GM10266 (cell line): Measurements from ENCODE around the gene DNMT3L.

Source experiments
- DNase-seq: peaks from one replicate; pipeline ENCODE4 v3.0.0; 2012; ENCODE audit errors: extremely low spot score
- TF ChIP-seq, protein P1 (sequence below): IDR thresholded peaks from 2 replicates; pipeline ENCODE4 v1.5.1; 2012; ENCODE audit warnings: mild to moderate bottlenecking, low read depth; ENCODE audit not compliant: control insufficient read depth, insufficient read depth; ENCODE audit errors: missing control alignments

DNMT3L gene

DNA sequence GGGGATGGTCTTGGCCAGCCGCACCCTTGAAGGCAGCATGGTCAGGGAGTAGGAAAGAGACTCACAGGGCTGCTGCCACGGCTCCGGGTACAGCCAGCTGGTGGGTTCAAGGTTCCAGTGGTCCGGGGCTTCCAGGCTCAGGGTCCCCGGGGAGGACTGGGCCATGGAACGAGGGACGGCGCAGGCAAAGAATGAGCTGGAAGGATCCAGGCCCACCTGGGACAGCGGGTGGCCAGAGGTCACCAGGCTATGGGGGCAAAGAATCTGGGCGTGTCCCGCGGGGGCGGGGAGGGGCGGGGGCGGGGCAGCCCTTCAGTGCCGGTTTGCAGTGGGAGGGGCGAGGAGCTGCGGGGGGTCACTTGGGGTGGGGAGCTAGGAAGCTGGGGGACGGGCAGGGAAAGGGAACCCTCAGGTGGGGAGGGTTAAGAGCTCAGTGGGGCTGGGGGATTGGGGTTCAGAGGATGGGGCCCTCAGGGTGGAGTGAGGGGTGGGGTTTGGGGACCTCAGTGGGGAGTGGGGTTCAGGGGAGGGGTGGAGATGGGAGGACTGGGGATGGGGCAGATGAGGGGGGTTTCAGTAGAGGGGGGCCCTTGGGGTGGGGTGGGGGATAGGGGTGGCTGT, at the start of gene DNMT3L:
TSS of gene DNMT3L (minus strand) at position 223 of the 621 bp plus-strand sequence. CDS start 638 bp downstream, outside the sequence.
- TF ChIP-seq, protein P1, sequence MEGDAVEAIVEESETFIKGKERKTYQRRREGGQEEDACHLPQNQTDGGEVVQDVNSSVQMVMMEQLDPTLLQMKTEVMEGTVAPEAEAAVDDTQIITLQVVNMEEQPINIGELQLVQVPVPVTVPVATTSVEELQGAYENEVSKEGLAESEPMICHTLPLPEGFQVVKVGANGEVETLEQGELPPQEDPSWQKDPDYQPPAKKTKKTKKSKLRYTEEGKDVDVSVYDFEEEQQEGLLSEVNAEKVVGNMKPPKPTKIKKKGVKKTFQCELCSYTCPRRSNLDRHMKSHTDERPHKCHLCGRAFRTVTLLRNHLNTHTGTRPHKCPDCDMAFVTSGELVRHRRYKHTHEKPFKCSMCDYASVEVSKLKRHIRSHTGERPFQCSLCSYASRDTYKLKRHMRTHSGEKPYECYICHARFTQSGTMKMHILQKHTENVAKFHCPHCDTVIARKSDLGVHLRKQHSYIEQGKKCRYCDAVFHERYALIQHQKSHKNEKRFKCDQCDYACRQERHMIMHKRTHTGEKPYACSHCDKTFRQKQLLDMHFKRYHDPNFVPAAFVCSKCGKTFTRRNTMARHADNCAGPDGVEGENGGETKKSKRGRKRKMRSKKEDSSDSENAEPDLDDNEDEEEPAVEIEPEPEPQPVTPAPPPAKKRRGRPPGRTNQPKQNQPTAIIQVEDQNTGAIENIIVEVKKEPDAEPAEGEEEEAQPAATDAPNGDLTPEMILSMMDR: no peak
- no peak for DNase-seq

DNA sequence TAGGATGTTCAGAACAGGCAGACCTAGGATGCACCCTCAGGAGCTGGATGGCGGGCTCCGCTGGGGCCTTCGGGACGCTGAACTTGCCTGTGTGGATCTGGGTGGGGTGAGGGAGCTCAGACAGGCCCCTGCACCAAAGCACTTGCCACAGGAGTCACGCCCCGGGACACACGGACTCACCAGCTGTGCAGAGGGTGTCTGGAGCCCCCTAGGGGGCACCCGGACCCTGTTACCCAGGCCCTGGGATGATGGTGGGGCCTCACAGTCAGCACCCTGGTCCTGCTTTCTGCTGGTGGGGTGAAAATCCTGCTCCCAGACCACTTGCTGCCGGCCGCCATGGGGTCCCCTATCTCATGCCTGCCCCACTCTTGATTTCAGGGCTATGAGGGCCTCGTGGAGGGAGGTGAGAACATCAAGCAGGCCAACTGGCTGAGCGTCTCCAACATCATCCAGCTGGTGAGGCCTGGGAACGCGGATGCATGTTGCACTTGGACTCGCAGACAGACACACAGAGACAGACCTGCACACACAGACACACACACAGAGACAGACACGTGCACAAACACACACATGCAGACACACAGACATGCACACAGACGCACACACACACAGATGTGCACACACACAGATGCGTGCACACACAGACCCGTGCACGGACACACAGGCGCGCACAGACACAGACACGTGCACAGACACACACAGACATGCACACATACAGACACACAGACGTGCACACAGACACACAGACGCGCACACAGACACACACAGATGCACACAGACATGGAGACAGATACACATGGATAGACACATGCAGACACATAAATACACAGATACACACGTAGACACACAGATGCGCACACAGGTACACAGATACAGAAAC, 49.2 kb upstream of the DNMT3L start:
- DNase-seq: no peak
- TF ChIP-seq, protein P1: no peak

DNA sequence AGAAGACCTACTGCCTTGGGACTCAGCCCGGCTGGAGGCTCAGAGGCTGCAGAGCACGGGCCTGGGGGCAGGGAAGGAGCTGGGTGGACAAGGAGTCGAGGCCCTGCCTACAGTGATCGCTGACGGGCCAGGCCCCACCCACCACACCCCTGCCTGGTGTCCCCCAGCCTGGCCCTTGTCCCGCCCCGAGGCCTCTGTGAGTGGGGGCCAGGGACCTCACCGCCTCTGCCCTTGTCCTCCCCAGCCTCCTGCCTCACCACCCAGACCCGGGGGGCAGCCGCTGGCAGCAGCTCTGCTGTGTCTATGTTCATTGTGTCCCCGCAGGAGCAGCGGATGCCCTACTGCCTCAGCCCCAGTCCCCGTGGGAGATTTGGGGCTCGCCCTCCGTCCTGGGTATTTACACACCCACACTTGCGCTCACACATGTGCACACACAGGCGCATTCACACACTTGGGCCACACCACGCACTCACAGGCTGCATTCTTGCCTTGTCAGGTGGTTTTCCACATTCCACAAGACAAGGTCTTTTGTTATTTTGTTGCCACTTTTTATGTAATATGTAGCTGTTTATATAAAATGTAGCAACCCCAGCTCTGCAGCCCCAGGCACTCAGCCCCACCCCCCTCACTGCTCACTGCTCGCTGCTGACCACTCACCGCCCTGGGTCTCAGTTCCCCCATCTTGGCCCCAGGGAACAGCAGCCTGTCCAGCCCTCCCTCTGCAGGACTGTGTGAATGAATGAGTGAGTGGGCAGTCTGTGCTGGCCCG, 45.4 kb upstream of the DNMT3L start:
- TF ChIP-seq, protein P1: no peak
- DNase-seq: no peak

DNA sequence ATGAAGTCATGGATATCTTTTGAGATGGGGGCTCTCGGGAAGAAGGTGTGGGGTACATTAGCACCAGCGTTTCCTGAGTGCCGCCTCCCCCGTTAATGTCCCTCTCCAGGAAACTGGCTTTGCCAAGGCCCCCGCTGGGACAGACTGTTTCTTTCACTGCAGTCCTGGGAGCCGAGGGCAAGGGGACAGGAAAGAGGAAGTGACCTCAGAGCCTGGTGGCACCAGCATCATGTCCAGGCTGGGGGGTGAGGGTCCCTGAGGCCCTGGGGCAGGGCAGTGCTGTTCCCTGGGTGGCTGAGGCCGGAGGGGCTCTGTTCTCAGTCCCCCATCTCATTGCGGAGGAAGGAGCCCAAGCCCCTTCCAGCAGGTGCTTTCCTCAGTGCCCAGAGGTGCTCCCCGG, 44.0 kb upstream of the DNMT3L start:
- no peak for DNase-seq
- TF ChIP-seq, protein P1: no peak

DNA sequence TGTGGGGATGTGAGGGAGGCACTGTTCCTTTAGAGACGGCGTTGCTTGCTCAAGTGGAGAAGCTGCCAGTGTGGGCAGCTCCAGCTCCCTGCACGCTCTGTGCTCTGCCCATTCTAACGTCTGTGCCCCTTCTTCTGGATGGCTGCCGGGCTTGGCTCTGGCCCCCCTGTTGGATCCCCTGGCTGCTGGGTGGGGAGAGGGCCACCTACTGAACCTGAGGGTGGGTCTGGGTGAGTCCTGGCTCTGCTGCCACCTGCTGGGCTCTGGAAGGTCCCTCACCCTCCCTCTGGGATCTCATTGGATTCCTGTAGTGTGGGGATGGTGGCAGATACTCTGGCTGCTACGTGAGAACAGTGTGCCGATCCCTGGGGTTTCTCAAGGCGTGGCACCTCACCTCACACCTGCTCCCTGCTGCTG, 43.2 kb upstream of the DNMT3L start:
- peak; percentile 74 for DNase-seq
- TF ChIP-seq, protein P1: peak; percentile 60

DNA sequence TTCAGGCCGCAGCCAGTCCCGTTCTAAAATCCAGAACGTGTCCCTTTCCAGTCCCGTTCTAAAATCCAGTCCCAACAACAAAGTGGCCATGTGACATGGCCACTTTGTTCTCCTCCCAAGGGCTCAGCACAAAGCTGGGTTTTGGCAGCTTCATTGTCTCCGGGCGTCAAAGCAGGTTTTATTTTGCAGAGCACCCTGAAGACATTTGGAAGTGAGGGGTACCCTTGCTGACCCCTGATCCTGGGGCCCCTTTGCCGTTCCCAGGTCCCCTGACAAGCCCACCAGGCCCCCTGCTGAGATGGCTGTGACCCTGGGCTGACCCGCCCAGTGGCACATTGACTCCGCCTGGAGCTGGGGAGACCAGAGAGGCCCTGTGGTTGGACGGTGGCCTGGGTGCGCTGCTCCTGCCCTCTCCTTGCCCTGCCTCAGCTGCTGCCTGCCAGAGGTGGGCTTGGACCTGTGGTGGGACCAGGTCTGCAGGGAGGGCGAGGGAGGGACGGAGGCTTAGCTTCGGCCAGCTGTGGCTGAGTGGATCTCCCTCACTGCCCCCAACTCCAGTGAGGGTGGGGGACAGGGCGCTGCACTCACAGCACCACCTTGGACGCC, 42.4 kb upstream of the DNMT3L start:
- TF ChIP-seq, protein P1: no peak
- DNase-seq: no peak
